IPS-NIHi7 (cell line): Measurements from ENCODE around the gene PRSS53.
"Not testable (repeated sequence)": the region's sequence is repeated elsewhere in the genome, so short reads cannot be mapped to it uniquely, and the experiment has no call there.

ENCODE experiments used
- DNase-seq: peaks from one replicate; pipeline ENCODE4 v3.0.0; 2012; ENCODE audit warnings: mixed read lengths; ENCODE audit errors: extremely low spot score

The PRSS53 gene

GRCh38 chr16:31118223-31119155, 29.7 kb upstream of the PRSS53 start:
- no peak for DNase-seq

GRCh38 chr16:31117384-31118222, 28.9 kb upstream of the PRSS53 start, which contains the start of gene KAT8:
TSS of gene KAT8 (plus strand) at chr16:31117664. CDS start at chr16:31117682, 18 bp downstream.
- peak; percentile 98 for DNase-seq

- no peak for DNase-seq
Observed at GRCh38 chr16:31114468-31114867, 25.7 kb upstream of the PRSS53 start.

GRCh38 chr16:31113121-31114120, 24.7 kb upstream of the PRSS53 start:
- DNase-seq = no peak

GRCh38 chr16:31112711-31113110, 24.0 kb upstream of the PRSS53 start:
- DNase-seq = no peak

GRCh38 chr16:31111881-31112466, 23.2 kb upstream of the PRSS53 start:
- no peak for DNase-seq

- DNase-seq = no peak
Observed at GRCh38 chr16:31110106-31111034, 21.6 kb upstream of the PRSS53 start.

GRCh38 chr16:31109622-31110021, 20.9 kb upstream of the PRSS53 start:
- DNase-seq = no peak

GRCh38 chr16:31108794-31109558, 20.2 kb upstream of the PRSS53 start:
- DNase-seq = no peak

- DNase-seq = peak; percentile 86
Observed at GRCh38 chr16:31108035-31108793, 19.5 kb upstream of the PRSS53 start, which contains the start of gene BCKDK. TSS of gene BCKDK (plus strand) at chr16:31108386. CDS start at chr16:31109224, 838 bp downstream.

- no peak for DNase-seq
Observed at GRCh38 chr16:31107465-31107867, 18.7 kb upstream of the PRSS53 start.

GRCh38 chr16:31106509-31107464, 18.0 kb upstream of the PRSS53 start:
- no peak for DNase-seq

- peak; percentile 84 for DNase-seq
Observed at GRCh38 chr16:31105677-31106213, 17.0 kb upstream of the PRSS53 start.

GRCh38 chr16:31100876-31101641, 12.3 kb upstream of the PRSS53 start:
- DNase-seq = not testable (repeated sequence)

- DNase-seq = no peak
Observed at GRCh38 chr16:31099860-31100638, 11.3 kb upstream of the PRSS53 start.
